Gastroesophageal sphincter (tissue), 3 donors: Measurements from ENCODE around the gene NANOGP8.

ENCODE experiments used
- EP300 ChIP-seq: sonication (generic); formaldehyde crosslinking; IDR thresholded peaks from one replicate; pipeline ENCODE4 v1.6.1; 2017; ENCODE audit warnings: antibody characterized with exemption, mild to moderate bottlenecking
- POLR2A ChIP-seq, 2 donors: fragments of 450-650 bp; IDR thresholded peaks; one replicate each; pipeline ENCODE4 v1.6.1; 2017; ENCODE audit warnings: antibody characterized with exemption in 2 of 2, mild to moderate bottlenecking in 2 of 2, moderate library complexity in 1 of 2
- TF ChIP-seq, protein P1 (sequence below), 4 experiments: fragments of 200-600 bp in 2 of 4; fragments of 450-650 bp in 2 of 4; sonication (generic) in 1 of 4; IDR thresholded peaks; one replicate each; pipeline ENCODE4 v1.5.1; 2017 to 2019; ENCODE audit warnings: antibody characterized with exemption in 4 of 4, mild to moderate bottlenecking in 2 of 4, moderate library complexity in 2 of 4

- TF ChIP-seq, protein P1, sequence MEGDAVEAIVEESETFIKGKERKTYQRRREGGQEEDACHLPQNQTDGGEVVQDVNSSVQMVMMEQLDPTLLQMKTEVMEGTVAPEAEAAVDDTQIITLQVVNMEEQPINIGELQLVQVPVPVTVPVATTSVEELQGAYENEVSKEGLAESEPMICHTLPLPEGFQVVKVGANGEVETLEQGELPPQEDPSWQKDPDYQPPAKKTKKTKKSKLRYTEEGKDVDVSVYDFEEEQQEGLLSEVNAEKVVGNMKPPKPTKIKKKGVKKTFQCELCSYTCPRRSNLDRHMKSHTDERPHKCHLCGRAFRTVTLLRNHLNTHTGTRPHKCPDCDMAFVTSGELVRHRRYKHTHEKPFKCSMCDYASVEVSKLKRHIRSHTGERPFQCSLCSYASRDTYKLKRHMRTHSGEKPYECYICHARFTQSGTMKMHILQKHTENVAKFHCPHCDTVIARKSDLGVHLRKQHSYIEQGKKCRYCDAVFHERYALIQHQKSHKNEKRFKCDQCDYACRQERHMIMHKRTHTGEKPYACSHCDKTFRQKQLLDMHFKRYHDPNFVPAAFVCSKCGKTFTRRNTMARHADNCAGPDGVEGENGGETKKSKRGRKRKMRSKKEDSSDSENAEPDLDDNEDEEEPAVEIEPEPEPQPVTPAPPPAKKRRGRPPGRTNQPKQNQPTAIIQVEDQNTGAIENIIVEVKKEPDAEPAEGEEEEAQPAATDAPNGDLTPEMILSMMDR (IDR thresholded peaks at IDR 0.05): no peak
- TF ChIP-seq POLR2A (IDR thresholded peaks at IDR 0.05) (no peak), EP300 (no peak)
Observed at GRCh38 chr15:35071106-35071505, 14.0 kb downstream of the NANOGP8 start.
